Tongue (tissue), 2 donors: ENCODE results near the gene RIPK1. TPM values are rescaled to one million over a fixed set of nuclear protein-coding genes. Genes with fewer than 3 reads are reported as not detected.
A peak's percentile ranks its signal among the peaks of the same experiment; 100 is the strongest.
"Not testable (repeated sequence)": the region's sequence is repeated elsewhere in the genome, so short reads cannot be mapped to it uniquely, and the experiment has no call there.

ENCODE experiments used
- DNase-seq: peaks from one replicate; pipeline ENCODE4 v3.0.0-alpha.2; 2015
- total RNA-seq: library from RNA; depleted of rRNA; stranded (reverse); fragments of >200 nt; gene quantifications from one replicate; pipeline ENCODE4 v1.2.3, GENCODE V29; 2014

Gene RIPK1
- total RNA-seq, 1 donor from 2014 or later, result 17.8 TPM

GRCh38 chr6:3136292-3137011, 68.2 kb downstream of the RIPK1 start:
- DNase-seq, result no peak

- no peak for DNase-seq
Observed at GRCh38 chr6:3137057-3137777, 68.9 kb downstream of the RIPK1 start.

GRCh38 chr6:3137873-3138272, 69.6 kb downstream of the RIPK1 start:
- DNase-seq, result not testable (repeated sequence)

GRCh38 chr6:3138341-3138740, 70.0 kb downstream of the RIPK1 start:
- no peak for DNase-seq

- peak; percentile 82 for DNase-seq
Observed at GRCh38 chr6:3139090-3139903, 71.0 kb downstream of the RIPK1 start.

- no peak for DNase-seq
Observed at GRCh38 chr6:3140201-3140600, 71.9 kb downstream of the RIPK1 start.

GRCh38 chr6:3142536-3142935, 74.2 kb downstream of the RIPK1 start:
- DNase-seq, result no peak

GRCh38 chr6:3143158-3143557, 74.9 kb downstream of the RIPK1 start:
- no peak for DNase-seq

GRCh38 chr6:3144571-3144970, 76.3 kb downstream of the RIPK1 start:
- DNase-seq, result no peak

GRCh38 chr6:3147914-3148757, 79.8 kb downstream of the RIPK1 start:
- DNase-seq, result no peak

GRCh38 chr6:3151691-3152090, 83.4 kb downstream of the RIPK1 start:
- peak; percentile 87 for DNase-seq

GRCh38 chr6:3152689-3153088, 84.4 kb downstream of the RIPK1 start:
- DNase-seq, result no peak

- DNase-seq, result not testable (repeated sequence)
Observed at GRCh38 chr6:3155416-3155815, 87.1 kb downstream of the RIPK1 start.

- peak; percentile 60 for DNase-seq
Observed at GRCh38 chr6:3156184-3157130, 88.2 kb downstream of the RIPK1 start.

- peak; percentile 95 for DNase-seq
Observed at GRCh38 chr6:3157131-3157933, 89.0 kb downstream of the RIPK1 start, which contains the start of gene TUBB2A. Gene TUBB2A, minus strand, starts transcription at chr6:3157544. Its CDS starts 81 bp downstream, at chr6:3157463.

- DNase-seq, result no peak
Observed at GRCh38 chr6:3159805-3160781, 91.8 kb downstream of the RIPK1 start.

GRCh38 chr6:3162067-3162497, 93.8 kb downstream of the RIPK1 start:
- no peak for DNase-seq

- DNase-seq, result peak; percentile 87
Observed at GRCh38 chr6:3162565-3163247, 94.4 kb downstream of the RIPK1 start.
